Measurements from ENCODE around the gene MEIOB.

Gene MEIOB

GRCh38 chr16:1784977-1785845 lies 86.8 kb downstream of the MEIOB start:
- no peak for DNase-seq
